Left cardiac atrium (tissue), 4 donors: ENCODE results near the gene FRZB. TPM values are rescaled to one million over a fixed set of nuclear protein-coding genes. Genes with fewer than 3 reads are reported as not detected.
"Not testable (repeated sequence)": the region's sequence is repeated elsewhere in the genome, so short reads cannot be mapped to it uniquely, and the experiment has no call there.

Source experiments
- ATAC-seq, 2 donors: fragments of 200-7000 bp; cut with Tn5 transposase; one replicate each; pipeline ENCODE4 v1.9.1; 2020; ENCODE audit warnings: mild to moderate bottlenecking in 2 of 2, moderate library complexity in 2 of 2
- DNase-seq: peaks from one replicate; pipeline ENCODE4 v3.0.0-alpha.2; 2020
- intact Hi-C, 2 donors: fragments of 100-400 bp; cut with DNase I; formaldehyde crosslinking; loops; one replicate each; pipeline versions ENCODE4 v1.14.1 to v1.15.1; 2022 to 2023
- total RNA-seq, 2 donors: library from RNA; stranded (reverse); fragmentation: NEBNext Ultra II Directional; extraction: Animal tissue kit (Norgen Biotek cat#: 25700); gene quantifications; one replicate each; pipeline ENCODE4 v1.2.1, GENCODE V29; 2021
- donor health status: DM: no; HTN: yes; CAD: no.
- donor health status: DM: no; HTN: yes; CAD: no; lungs with severe emphysema.
- donor health status: DM: yes; HTN: yes; CAD: no.
- donor health status: Dilated cardiomyopathy.

Gene FRZB
- total RNA-seq, 2 donors from 2014 or later: 2.4 to 5.3 TPM

DNA sequence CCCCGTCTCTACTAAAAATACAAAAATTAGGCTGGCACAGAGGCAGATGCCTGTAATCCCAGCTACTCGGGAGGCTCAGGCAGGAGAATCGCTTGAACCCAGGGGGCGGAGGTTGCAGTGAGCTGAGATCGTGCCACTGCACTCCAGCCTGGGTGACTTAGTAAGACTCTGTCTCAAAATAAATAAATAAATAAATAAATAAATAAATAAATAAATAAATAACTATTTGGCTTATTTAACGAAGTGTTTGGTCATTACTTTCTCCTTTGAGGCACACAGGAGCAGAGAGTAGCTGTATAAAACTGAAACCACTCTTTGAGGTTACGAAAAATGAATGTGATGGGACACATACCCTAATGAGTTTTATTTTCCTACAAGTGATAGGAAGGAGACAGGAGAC, 26.6 kb upstream of the FRZB start:
- not testable (repeated sequence) for ATAC-seq

DNA sequence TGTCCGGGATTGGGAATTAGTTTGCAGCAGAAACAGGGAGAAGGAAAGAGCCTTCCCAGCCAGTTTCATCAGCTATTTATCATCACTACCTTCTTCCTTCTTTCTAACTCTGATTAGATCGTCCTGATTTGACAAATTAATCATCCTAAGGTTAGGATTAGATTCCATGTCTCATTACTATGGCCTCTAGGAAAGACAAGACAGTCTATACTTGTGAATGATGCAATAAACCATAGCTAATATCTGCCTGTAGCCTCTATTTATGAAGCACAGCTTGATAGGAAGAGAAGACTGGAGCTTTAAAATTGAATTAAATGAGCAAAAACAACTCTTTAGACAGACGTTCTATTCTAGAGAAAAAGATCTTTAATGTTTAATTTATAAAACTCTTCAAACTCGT, 25.2 kb upstream of the FRZB start:
- no peak for DNase-seq
- no peak for ATAC-seq
- intact Hi-C loops: no loop called here

More for the DNA sequence above, 26.6 kb upstream of the FRZB start:
- intact Hi-C loops, DNase-seq: not testable (repeated sequence)

DNA sequence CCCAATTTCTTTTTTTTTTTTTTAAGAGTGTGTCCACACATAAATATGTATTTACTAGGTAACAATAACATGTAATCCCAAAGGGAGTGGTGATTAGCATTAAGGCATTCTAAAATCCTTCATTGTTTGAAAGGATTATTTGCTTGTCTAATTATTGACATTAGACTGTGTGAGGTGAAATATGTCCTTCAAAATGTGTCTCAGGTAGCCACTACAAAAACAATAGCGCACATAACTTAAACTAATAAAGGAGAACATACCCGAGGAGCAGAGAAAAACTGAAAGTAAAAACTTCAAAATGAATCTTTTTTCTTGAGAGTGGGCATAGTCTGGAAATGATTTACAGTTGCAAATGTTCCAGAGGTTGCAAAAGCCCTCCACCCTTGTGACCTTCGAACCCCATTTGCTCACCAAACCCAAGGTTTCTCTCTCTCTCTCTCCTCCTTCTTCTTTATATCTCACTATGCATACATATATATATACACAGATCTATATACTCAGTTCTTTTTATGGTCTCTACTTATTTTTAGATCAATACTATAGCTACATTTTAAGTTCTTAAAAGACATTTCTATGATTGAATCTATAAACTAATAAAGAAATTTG, 24.4 kb upstream of the FRZB start:
- DNase-seq (no peak), ATAC-seq (no peak)
- intact Hi-C loops: no loop called here

DNA sequence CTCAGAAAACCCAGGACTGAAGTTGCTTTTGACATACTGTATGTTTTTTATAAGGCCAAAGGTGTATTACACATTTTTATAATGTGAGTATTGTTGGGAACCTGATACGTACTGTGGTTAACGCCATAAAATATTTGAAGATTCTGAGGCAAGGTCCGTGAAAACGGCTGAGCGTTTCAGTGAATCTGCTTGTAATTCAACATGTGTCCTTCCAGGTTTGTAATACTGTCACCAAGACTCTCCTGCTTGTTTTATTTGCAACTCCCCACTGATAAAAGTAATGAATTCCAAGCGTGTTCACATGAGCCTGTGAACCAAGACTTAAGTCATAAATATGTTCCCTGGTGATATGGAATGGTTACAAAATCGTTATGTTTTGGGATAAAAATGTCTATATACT, 23.9 kb upstream of the FRZB start:
- intact Hi-C loops: no loop called here
- DNase-seq: no peak
- no peak for ATAC-seq

DNA sequence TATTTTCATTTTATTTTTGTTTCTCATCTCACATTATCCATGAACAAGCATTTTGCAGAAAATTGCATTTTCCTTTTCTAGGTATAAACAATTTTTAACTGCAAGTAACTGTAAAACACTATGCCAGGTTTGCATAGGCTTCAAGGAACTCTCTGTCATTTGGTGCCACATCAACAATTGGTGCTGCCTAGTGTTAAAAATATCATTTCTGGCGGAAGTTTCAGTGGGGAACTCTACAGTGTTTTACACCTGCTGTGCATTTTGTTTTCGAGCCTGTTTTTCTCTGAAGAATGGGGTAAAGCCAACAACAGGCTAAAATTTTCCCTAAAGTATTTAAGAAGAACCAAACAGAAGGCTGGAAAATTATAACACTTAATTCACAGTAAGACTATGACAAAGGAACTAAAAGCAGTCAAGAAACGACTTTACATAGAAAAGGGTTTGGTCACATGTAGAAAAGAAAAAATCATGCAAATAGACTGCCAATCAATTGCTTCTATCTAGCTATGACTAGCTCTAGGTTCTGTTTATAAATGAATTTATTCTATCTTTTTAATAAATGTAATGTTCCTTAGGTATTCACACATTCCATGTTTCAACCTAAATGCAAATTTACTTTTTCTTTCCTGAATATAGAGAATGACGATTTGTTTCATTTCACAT, 21.4 kb upstream of the FRZB start:
- DNase-seq (no peak), ATAC-seq (no peak)
- intact Hi-C loops: no loop called here

DNA sequence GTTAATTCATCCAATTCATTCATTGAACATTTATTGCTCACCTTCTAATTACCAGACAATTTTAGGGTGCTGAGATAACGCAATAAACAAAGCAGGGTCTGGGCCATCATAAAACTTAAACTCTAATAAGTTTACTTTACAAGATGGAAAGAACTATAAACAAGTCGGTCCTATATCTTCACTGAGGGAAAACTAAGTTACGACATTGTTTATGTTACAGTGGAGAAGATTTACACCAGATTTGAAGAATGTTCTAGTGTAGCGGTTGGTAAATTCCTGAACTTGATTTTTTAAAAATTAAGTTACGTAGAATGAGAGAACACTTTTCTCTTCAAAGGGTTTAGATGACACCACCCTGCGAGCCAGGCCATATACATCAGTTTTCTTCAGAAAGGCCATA, 20.7 kb upstream of the FRZB start:
- intact Hi-C loops: no loop called here
- ATAC-seq (no peak), DNase-seq (no peak)

DNA sequence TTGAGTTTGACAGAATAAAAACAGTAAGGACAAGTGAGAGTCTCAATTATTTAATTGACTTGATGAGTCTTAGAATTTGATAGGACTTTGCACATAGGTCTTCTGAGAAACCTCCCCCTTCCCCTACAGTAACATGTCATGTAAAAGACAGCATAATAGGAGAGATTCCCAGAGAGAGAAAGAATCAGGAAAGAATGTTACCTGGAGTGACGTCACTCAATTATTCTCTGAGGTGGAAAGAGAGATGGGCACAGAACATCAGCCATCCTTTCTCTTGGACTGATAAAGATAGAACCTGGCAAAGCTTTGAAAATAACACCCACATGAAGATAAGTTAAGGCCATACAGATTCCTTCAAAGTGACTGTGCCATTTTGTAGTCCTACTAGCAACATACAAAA, 19.3 kb upstream of the FRZB start:
- intact Hi-C loops: no loop called here
- DNase-seq (no peak), ATAC-seq (no peak)

DNA sequence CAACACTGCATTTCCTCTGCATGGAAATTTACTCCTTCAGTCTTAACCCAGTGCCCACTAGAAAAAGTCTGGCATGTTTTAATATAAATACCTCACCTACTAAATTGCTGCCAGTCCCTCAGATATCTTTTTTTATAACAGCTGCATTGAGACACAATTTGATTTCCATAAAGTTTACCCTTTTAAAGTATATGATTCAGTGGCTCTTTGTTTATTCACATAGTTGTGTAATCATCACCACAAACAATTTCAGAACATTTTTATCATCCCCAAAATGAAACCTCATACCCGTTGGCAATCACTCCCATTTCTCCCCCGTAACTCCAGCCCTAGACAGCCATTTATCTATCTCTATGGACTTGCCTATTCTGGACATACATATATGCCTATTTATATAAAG, 17.0 kb upstream of the FRZB start:
- no peak for DNase-seq
- ATAC-seq: no peak
- intact Hi-C loops: no loop called here

DNA sequence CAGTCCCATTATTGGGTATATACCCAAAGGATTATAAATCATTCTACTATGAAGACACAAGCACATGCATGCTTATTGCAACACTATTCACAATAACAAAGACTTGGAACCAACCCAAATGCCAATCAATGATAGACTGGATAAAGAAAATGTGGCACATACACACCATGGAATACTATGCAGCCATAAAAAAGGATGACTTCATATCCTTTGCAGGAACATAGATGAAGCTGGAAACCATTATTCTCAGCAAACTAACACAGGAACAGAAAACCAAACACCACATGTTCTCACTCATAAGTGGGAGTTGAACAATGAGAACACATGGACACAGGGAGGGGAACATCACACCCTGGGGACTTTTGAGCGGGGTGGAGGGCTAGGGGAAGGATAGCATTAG, 13.7 kb upstream of the FRZB start:
- ATAC-seq, DNase-seq, intact Hi-C loops: not testable (repeated sequence)

DNA sequence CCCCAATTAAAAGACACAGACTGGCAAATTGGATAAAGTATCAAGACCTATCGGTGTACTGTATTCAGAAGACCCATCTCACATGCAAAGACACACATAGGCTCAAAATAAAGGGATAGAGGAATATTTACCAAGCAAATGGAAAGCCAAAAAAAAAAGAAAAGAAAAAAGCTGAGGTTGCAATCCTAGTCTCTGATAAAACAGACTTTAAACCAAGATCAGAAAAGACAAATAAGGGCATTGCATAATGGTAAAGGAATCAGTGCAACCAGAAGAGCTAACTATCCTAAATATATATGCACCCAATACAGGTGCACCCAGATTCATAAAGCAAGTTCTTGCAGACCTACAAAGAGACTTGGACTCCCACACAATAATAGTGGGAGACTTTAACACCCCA, 10.2 kb upstream of the FRZB start:
- ATAC-seq, DNase-seq, intact Hi-C loops: not testable (repeated sequence)

DNA sequence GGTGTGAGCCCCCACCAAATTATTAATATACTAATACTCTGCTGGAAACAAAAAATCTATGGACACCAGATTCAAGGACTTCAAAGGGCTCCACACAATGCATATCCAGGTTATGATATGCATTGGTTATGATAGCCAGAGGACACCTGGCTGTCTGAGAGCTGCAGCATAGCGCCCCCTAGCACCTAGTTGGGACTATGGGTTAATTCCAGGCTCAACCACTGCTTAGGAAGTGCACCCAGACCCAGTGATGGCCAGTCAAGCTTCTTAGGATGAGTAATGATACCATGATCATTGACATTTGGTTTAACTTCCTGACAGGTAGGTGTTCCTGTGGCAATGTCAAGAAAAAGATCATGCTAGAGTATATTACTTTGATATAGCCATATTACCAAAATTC, 3.8 kb upstream of the FRZB start:
- ATAC-seq: no peak
- intact Hi-C loops: no loop called here
- no peak for DNase-seq

DNA sequence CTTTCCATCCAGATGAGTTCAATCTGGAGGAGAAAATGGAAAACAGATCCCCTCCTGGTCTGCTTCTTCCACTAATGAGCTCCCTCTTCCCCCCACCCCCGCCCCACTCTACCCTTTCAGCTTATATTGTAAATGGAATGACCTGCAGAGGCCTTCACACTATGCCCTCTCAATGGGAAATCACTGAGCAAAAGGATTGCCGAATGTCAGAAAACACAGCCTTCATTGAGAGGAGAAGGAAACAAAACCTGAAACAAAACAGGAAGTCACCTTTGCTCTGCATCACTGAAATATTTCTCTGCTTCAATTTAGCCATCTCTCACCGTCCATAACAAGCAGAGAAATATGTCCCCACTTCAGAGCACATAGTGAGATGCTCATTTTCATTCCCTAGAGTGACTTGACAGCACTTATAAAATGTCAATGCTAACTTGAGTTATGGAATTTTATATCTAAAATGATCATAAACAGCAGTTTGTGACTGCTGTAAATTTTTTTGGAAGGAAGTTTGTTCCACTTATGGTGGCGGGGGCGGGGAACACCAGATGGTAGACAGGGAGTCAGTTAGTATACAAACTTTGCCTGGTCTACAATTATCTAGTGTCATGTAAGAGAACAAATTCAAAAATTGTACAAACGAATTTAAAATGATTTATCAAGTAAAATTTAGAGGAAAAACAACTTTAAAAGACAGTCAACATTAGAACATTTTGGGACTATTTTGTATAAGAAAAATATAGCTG, 1.8 kb upstream of the FRZB start:
- DNase-seq: no peak

DNA sequence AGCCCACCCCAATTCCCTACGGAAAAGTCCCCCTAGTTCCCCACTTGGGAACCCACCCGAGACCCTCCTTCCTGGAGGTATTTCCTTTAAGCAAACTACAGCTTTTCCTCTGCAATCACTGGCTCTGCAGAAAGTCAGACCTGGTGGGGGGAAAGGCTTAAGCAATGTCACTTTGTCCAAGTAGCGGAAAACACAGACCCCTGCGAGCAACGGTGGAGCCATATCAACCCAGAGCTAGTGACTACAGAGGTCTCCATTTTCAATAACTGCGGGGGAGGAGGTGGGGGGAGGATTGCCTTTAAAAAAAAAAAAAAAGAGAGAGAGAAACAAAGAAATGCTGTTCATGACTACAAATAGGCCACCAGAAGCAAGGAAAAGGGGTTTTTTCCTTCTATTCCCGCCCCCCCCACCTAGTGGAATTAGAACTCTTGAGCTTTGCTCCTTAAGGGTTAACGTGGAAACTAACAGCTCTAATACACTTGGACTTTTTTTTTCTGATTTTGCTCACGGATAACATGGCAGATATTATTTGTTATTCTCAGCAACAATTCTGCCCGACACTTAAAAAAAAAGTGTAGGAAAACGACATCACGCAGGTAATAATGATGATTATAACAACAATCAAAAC, 1.1 kb upstream of the FRZB start:
- intact Hi-C loops: no loop called here
- DNase-seq: no peak
- no peak for ATAC-seq

More for the DNA sequence above, 1.8 kb upstream of the FRZB start:
- ATAC-seq: no peak
- intact Hi-C loops: no loop called here

DNA sequence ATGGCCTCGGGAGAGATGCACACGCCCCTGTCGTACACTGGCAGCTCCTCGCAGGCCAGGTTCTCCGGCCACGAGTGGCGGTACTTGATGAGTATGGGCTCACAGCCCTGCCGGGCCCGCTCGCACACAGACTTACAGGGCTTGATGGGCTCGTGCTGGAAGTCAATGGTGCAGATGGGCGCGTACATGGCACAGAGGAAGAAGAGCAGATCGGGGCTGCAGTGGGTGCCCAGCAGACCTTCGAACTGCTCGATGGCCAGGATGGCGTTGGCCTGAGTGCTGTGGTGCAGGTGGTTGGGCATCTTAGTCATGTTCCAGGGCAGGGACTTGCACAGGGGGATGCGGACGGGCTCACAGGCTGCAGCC, 359 bp downstream of the FRZB start:
- ATAC-seq (peak; percentile 11 to 40), DNase-seq (peak; percentile 28)
- intact Hi-C loops: no loop called here

DNA sequence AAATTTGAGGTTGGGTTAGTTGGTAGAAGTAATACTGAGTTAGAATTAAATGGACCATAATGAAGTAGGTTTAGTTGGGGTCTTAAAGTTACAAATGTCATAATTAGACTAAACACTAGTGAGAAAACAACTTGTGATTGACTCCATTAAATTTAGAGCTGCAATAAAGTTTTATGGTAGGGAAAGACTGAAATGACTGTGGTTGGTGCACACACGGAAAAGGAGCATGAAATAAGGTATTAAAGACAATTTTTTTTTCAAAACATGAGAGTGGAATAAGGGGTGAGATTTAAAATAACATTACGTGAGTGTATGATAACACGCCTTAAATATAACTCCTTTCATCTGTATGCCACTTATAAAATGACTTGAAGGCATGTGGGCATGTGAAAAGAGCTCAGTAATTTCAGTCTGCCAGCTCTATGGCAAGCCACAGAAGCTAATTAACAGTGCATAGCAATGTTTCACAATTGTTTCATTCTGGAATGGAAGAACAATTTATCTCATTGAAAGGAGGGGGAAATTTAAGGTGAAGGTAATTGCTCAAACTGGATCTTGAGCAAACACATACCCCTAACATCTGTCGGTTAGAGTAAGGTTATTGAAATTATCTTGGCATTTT, 1.4 kb downstream of the FRZB start:
- intact Hi-C loops: no loop called here
- ATAC-seq: no peak
- no peak for DNase-seq

DNA sequence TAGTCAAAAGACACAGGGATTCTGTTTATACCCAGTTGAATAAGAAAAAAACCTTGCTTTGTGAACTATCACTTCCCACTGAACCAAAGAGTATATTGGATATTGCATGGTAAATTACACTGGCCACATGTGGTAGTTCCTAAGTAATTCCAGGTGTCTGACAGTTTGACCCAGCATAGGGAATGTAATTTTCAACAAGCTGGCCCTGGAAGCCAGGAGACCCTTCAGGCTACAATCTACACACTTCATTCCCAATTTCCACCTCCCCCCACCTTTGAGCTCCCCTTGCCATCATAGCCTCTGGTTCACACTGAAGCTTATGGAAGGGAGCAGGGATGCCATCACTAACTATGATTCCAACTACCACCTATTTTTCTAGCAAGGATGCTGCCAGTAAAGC, 2.8 kb downstream of the FRZB start:
- ATAC-seq (no peak), DNase-seq (no peak)
- intact Hi-C loops: no loop called here

DNA sequence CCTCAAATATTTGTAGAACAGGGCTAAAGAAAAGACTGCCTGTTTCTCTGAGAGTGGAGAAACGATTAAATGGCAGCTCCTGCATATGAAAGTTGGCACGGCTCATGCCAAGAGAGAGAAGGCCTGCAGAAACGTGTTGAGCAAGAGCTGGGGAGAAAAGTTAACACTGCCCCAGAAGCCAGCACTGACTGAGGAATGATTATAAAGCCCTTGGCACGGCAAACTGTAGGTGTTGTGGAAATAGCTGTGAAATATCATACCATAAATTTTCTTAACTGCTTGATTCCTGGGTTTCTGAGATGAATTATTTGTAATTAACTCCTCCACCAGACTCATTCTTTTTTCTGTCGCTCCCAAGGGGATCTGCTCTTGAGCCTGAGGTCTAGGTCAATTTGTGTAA, 4.3 kb downstream of the FRZB start:
- peak; percentile 53 to 63 for ATAC-seq
- DNase-seq: peak; percentile 32
- intact Hi-C loops: no loop called here

DNA sequence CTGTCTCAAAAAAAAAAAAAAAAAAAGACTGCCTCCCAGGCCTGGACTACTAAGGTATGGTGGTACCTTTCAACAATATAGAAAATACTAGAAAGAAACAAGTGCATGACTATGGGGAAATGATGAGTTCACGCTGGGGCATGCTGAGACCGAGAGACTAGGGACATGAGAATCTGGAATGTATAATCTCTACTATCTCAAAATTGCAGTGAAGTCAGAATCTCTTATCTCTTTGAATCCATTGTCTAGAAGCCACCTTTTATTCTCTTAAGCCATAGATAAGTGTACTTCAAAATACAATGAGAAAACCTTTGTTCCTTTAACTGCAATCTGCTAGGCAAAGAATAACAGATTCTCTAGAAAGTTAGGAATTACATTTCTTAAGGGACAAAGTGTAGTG, 5.6 kb downstream of the FRZB start:
- intact Hi-C loops: no loop called here

DNA sequence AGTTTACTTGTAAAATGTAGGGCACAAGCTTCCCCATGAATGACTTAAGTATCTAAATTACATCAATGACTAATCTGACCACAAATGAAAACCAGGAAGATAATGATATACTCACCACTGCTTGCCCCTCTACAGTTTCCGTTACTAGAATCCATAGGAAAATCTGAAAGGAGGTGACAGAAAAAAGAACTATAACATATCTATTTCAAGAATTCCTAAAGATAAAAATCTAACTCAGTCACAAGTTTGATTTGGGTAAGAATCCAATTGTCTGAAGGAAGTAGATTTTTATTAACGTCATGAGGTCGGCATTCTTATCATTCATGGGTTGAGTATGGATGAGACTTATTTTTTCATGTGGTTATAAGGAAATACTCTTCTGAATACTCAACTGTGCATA, 7.8 kb downstream of the FRZB start:
- no peak for DNase-seq
- ATAC-seq: no peak
- intact Hi-C loops: no loop called here

More for the DNA sequence above, 5.6 kb downstream of the FRZB start:
- DNase-seq: no peak
- ATAC-seq: no peak

DNA sequence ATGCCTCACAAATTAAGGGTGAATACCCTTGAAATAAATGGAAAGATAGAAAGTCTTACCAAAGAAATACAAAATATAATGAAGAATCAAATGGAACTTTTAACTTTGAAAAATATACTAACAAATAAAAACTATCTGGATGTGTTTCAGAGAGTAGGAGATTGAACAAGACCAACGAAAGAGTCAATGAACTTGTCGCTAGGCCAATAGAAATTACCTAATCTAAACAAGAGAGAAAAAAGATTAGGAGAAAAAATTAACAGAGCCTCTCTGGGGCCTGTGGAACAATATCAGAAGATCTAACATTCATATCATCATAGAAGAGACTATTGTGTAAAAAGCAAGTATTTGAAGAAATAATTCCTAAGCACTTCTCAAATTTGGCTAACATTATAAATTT, 11.1 kb downstream of the FRZB start:
- intact Hi-C loops: no loop called here
- DNase-seq (no peak), ATAC-seq (no peak)
